GM13976 (cell line): ENCODE results near the gene IPCEF1.
"Not testable (repeated sequence)": the region's sequence is repeated elsewhere in the genome, so short reads cannot be mapped to it uniquely, and the experiment has no call there.

ENCODE experiments used
- DNase-seq: peaks from one replicate; pipeline ENCODE4 v3.0.0; 2012; ENCODE audit warnings: low spot score
- CTCF ChIP-seq: IDR thresholded peaks from 2 replicates; pipeline ENCODE4 v1.5.1; 2012; ENCODE audit warnings: borderline replicate concordance, mild to moderate bottlenecking; ENCODE audit not compliant: insufficient read depth; ENCODE audit errors: extremely low read depth, missing control alignments, control extremely low read depth
- in situ Hi-C: fragments of 300-500 bp; cut with MboI; formaldehyde crosslinking; loops from one replicate; pipeline ENCODE4 v1.12.0; 2022; ENCODE audit warnings: low sequenced_read_pairs, mixed read lengths, inconsistent platforms; ENCODE audit not compliant: unreplicated experiment

IPCEF1 gene

GRCh38 chr6:154316131-154316530, 40.5 kb downstream of the IPCEF1 start:
- DNase-seq: no peak
- in situ Hi-C loops: no loop called here
- no peak for TF ChIP-seq CTCF

- no peak for TF ChIP-seq CTCF
- in situ Hi-C loops: no loop called here
- no peak for DNase-seq
These were observed 42.5 kb downstream of the IPCEF1 start for GRCh38 chr6:154314084-154314483.

GRCh38 chr6:154308986-154309385, 47.6 kb downstream of the IPCEF1 start:
- in situ Hi-C loops: no loop called here
- TF ChIP-seq CTCF: no peak
- DNase-seq: no peak

- in situ Hi-C loops: no loop called here
- TF ChIP-seq CTCF: no peak
These were observed 48.7 kb downstream of the IPCEF1 start for GRCh38 chr6:154307696-154308425.

GRCh38 chr6:154307147-154307546, 49.5 kb downstream of the IPCEF1 start:
- DNase-seq, in situ Hi-C loops: not testable (repeated sequence)

More at GRCh38 chr6:154307696-154308425, 48.7 kb downstream of the IPCEF1 start:
- DNase-seq: no peak

GRCh38 chr6:154306696-154307095, 49.9 kb downstream of the IPCEF1 start:
- TF ChIP-seq CTCF: no peak
- DNase-seq: no peak
- in situ Hi-C loops: no loop called here

GRCh38 chr6:154304191-154304590, 52.4 kb downstream of the IPCEF1 start:
- TF ChIP-seq CTCF: no peak
- no peak for DNase-seq
- in situ Hi-C loops: no loop called here

- in situ Hi-C loops, DNase-seq: not testable (repeated sequence)
These were observed 53.0 kb downstream of the IPCEF1 start for GRCh38 chr6:154303642-154304041.
